GM13976 (cell line): ENCODE results near the gene CNNM1.

Experiments
- DNase-seq: peaks from one replicate; pipeline ENCODE4 v3.0.0; 2012; ENCODE audit warnings: low spot score
- in situ Hi-C: fragments of 300-500 bp; cut with MboI; formaldehyde crosslinking; loops from one replicate; pipeline ENCODE4 v1.12.0; 2022; ENCODE audit warnings: low sequenced_read_pairs, mixed read lengths, inconsistent platforms; ENCODE audit not compliant: unreplicated experiment
- TF ChIP-seq, protein P1 (sequence below): IDR thresholded peaks from 2 replicates; pipeline ENCODE4 v1.5.1; 2012; ENCODE audit warnings: borderline replicate concordance, mild to moderate bottlenecking; ENCODE audit not compliant: insufficient read depth; ENCODE audit errors: extremely low read depth, missing control alignments, control extremely low read depth

CNNM1 gene

GRCh38 chr10:99297033-99297432 is 32.1 kb upstream of the CNNM1 start:
- DNase-seq, result no peak
- in situ Hi-C loops, result no loop called here
- TF ChIP-seq, protein P1, sequence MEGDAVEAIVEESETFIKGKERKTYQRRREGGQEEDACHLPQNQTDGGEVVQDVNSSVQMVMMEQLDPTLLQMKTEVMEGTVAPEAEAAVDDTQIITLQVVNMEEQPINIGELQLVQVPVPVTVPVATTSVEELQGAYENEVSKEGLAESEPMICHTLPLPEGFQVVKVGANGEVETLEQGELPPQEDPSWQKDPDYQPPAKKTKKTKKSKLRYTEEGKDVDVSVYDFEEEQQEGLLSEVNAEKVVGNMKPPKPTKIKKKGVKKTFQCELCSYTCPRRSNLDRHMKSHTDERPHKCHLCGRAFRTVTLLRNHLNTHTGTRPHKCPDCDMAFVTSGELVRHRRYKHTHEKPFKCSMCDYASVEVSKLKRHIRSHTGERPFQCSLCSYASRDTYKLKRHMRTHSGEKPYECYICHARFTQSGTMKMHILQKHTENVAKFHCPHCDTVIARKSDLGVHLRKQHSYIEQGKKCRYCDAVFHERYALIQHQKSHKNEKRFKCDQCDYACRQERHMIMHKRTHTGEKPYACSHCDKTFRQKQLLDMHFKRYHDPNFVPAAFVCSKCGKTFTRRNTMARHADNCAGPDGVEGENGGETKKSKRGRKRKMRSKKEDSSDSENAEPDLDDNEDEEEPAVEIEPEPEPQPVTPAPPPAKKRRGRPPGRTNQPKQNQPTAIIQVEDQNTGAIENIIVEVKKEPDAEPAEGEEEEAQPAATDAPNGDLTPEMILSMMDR, result no peak

- no peak for DNase-seq
- TF ChIP-seq, protein P1, result no peak
These were observed 25.0 kb upstream of the CNNM1 start for GRCh38 chr10:99303899-99304861.

DNA sequence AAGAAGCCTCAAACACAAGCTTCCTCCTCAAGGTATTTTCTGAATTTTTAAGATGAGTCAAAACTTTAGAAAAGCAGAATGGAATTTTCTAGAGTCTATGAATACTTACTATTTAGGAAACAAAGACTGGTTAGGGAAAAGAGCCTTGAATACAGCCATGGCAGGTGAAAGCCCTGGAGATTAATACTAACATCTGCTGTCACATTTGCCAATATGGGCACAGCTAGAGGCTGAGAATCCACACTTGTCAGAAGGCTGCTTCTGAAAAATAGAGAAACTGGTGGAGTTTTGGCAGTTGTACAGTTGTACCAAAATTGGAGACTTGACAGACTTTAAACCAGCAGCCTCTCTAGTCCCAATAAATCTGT is 24.3 kb upstream of the CNNM1 start:
- in situ Hi-C loops, result no loop called here
- no peak for DNase-seq
- TF ChIP-seq, protein P1, result no peak

More at GRCh38 chr10:99303899-99304861, 25.0 kb upstream of the CNNM1 start:
- in situ Hi-C loops, result no loop called here

DNA sequence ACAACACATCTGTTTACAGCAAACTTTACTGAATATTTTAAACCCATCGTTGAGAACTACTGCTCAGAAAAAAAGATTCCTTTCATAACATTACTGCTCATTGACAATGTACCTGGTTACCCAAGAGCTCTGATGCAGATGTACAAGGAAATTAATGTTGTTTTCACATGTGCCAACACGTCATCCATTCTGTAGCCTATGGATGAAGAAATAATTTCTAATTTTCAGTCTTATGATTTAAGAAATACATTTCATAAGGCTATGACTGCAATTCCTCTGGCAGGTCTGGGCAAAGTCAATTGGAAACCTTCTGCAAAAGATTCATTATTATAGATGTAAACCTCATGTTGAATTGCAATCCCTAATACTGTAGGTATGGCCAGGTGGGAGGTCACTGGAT is 16.7 kb upstream of the CNNM1 start:
- in situ Hi-C loops, result no loop called here
- DNase-seq, result no peak
- TF ChIP-seq, protein P1, result no peak

GRCh38 chr10:99315853-99316252 is 13.3 kb upstream of the CNNM1 start:
- in situ Hi-C loops, result no loop called here
- no peak for DNase-seq
- TF ChIP-seq, protein P1, result no peak

- no peak for DNase-seq
- in situ Hi-C loops, result no loop called here
- TF ChIP-seq, protein P1, result no peak
These were observed 12.8 kb upstream of the CNNM1 start for GRCh38 chr10:99316374-99316773.
